T-cell (primary cell): ENCODE data around the gene OPN3. TPM values are rescaled to one million over a fixed set of nuclear protein-coding genes. Genes with fewer than 3 reads are reported as not detected.

ENCODE experiments used
- ATAC-seq, 4 experiments: fragments of 200-7000 bp in 3 of 4; fragments of 150-1000 bp in 1 of 4; cut with Tn5 transposase; replicated peaks in 1 of 4; 1 replicate in 3 of 4; 2 replicates in 1 of 4; pipeline ENCODE4 v1.10.0; 2021; ENCODE audit warnings: moderate library complexity in 3 of 4, mild to moderate bottlenecking in 2 of 4, moderate number of reproducible peaks in 1 of 4
- CTCF ChIA-PET, 2 donors: fragments of 300-600 bp; sonication (Branson Sonifier 250); formaldehyde crosslinking; loops; one replicate each; lab custom pipeline; 2022; ENCODE audit warnings: antibody characterized with exemption in 2 of 2; lab: Charles Lee
- POLR2A ChIA-PET, 2 donors: fragments of 300-600 bp; sonication (Branson Sonifier 250); formaldehyde crosslinking; loops; one replicate each; lab custom pipeline; 2022; ENCODE audit warnings: antibody characterized with exemption in 2 of 2; lab: Charles Lee
- DNase-seq, 35 experiments: peaks; one replicate each; pipeline versions ENCODE4 v3.0.0 to v3.0.0-alpha.2; 2013 to 2023
- H3K27ac ChIP-seq: one replicate; pipeline ENCODE4 v1.5.1; 2013; ENCODE audit warnings: low read length
- H3K27me3 ChIP-seq, 2 experiments: replicated peaks in 1 of 2; 1 replicate in 1 of 2; 2 replicates in 1 of 2; pipeline versions ENCODE4 v1.6.1 to v1.7.0; 2013; ENCODE audit warnings: low read length in 1 of 2, mixed read lengths in 1 of 2; ENCODE audit not compliant: control insufficient read depth in 2 of 2, insufficient read depth in 2 of 2; ENCODE audit errors: extremely low read depth in 1 of 2
- H3K36me3 ChIP-seq, 2 donors: 1 replicate in 1 of 2; 2 replicates in 1 of 2; pipeline versions ENCODE4 v1.6.1 to v1.7.0; 2013; ENCODE audit warnings: low read length in 1 of 2; ENCODE audit not compliant: control insufficient read depth in 2 of 2, insufficient read depth in 1 of 2; ENCODE audit errors: extremely low read depth in 1 of 2
- H3K4me1 ChIP-seq, 2 experiments: 1 replicate in 1 of 2; 2 replicates in 1 of 2; pipeline versions ENCODE4 v1.6.1 to v1.7.0; 2013; ENCODE audit warnings: low read length in 2 of 2, mixed read lengths in 1 of 2; ENCODE audit not compliant: insufficient read depth in 2 of 2, control insufficient read depth in 1 of 2; ENCODE audit errors: extremely low read depth in 1 of 2
- H3K4me3 ChIP-seq, 2 donors: 1 replicate in 1 of 2; 2 replicates in 1 of 2; pipeline versions ENCODE4 v1.5.1 to v1.7.0; 2013; ENCODE audit warnings: mild to moderate bottlenecking in 2 of 2, low read length in 1 of 2, moderate library complexity in 1 of 2; ENCODE audit not compliant: control insufficient read depth in 1 of 2; ENCODE audit errors: extremely low read depth in 1 of 2
- H3K9me3 ChIP-seq: 2 replicates; pipeline ENCODE4 v1.7.0; 2013
- H3K27ac Mint-ChIP-seq, 2 donors: one replicate each; pipeline ENCODE4 v1.8.0; 2020 to 2021; ENCODE audit warnings: mild to moderate bottlenecking in 2 of 2, mixed read lengths in 2 of 2
- H3K27me3 Mint-ChIP-seq, 2 donors: one replicate each; pipeline ENCODE4 v1.8.0; 2021 to 2022; ENCODE audit warnings: mixed read lengths in 2 of 2
- H3K36me3 Mint-ChIP-seq: one replicate; pipeline ENCODE4 v1.8.0; 2021; ENCODE audit warnings: mixed read lengths
- H3K4me1 Mint-ChIP-seq, 3 donors: one replicate each; pipeline ENCODE4 v1.8.0; 2020 to 2022; ENCODE audit warnings: mixed read lengths in 3 of 3, mild to moderate bottlenecking in 1 of 3
- H3K4me3 Mint-ChIP-seq, 3 donors: one replicate each; pipeline ENCODE4 v1.8.0; 2020 to 2022; ENCODE audit warnings: mild to moderate bottlenecking in 3 of 3, mixed read lengths in 3 of 3, moderate library complexity in 3 of 3
- H3K9me3 Mint-ChIP-seq, 3 donors: one replicate each; pipeline ENCODE4 v1.8.0; 2020 to 2022; ENCODE audit warnings: mixed read lengths in 3 of 3
- WGBS: methylation state at CpG from one replicate; pipeline ENCODE4 v1.1.5; 2013; ENCODE audit warnings: missing lambda C conversion rate; ENCODE audit not compliant: insufficient coverage; 5-methylcytosine and 5-hydroxymethylcytosine counted together
- total RNA-seq, 35 experiments: library from RNA in 6 of 35; stranded (reverse) in 6 of 35; fragments of 120-200 nt in 1 of 35; gene quantifications; one replicate each; pipeline versions ENCODE4 v1.2.1 to v1.2.4 and lab custom pipeline; 2013 to 2026

The OPN3 gene
- total RNA-seq, 5 donors from 2014 or later (not counting 1 experiment from before 2014, with no cell fraction given): 4.1 to 8.8 (median 7.3) TPM

GRCh38 chr1:241596633-241597032, 43.5 kb downstream of the OPN3 start:
- ChIA-PET POLR2A (no interaction called here), CTCF (interaction anchor here in 1 of 2 donors (0.8 kb wide), 1 partner anchor 21 kb away, joined by 3 read pairs; no protein-coding TSS in a partner anchor)
- peaks cover 21% of the 10 kb centered on the region for H3K36me3 Mint-ChIP-seq
- Histone ChIP-seq H3K4me1 (no peaks in the 10 kb centered on the region), H3K27ac (no peak overlapping the region), H3K9me3 (no peaks in the 10 kb centered on the region), H3K4me3 (no peak overlapping the region), H3K36me3 (peaks cover 2 to 4% of the 10 kb centered on the region in 2 donors), H3K27me3 (no peaks in the 10 kb centered on the region)
- no peak overlapping the region for H3K27ac Mint-ChIP-seq
- DNase-seq (no peak), ATAC-seq (no peak)
- no peaks in the 10 kb centered on the region for H3K27me3 Mint-ChIP-seq
- no peaks in the 10 kb centered on the region for H3K9me3 Mint-ChIP-seq
- peaks cover 0 to 3% (median 0%) of the 10 kb centered on the region in 3 donors for H3K4me1 Mint-ChIP-seq
- H3K4me3 Mint-ChIP-seq: no peak overlapping the region
- WGBS: 100% methylated on average over 2 of the region's 6 CpGs

- Mint-ChIP-seq H3K9me3 (no peaks in the 10 kb centered on the region), H3K36me3 (peaks cover 12% of the 10 kb centered on the region), H3K27ac (no peak overlapping the region), H3K27me3 (no peaks in the 10 kb centered on the region), H3K4me1 (no peaks in the 10 kb centered on the region), H3K4me3 (no peak overlapping the region)
- no peak for DNase-seq
- Histone ChIP-seq H3K36me3 (peaks cover 2 to 4% of the 10 kb centered on the region in 2 donors), H3K4me3 (no peak overlapping the region), H3K9me3 (no peaks in the 10 kb centered on the region), H3K4me1 (no peaks in the 10 kb centered on the region), H3K27me3 (no peaks in the 10 kb centered on the region), H3K27ac (no peak overlapping the region)
- no CpG with 5 or more reads among the region's 1 CpG for WGBS
- ChIA-PET CTCF (no interaction called here), POLR2A (no interaction called here)
- no peak for ATAC-seq
Measured at GRCh38 chr1:241593186-241593585, 47.0 kb downstream of the OPN3 start.

- 17% methylated on average over 1 of the region's 3 CpGs for WGBS
- peaks cover 2 to 4% of the 10 kb centered on the region in 2 donors for H3K36me3 ChIP-seq
- CTCF ChIA-PET: no interaction called here
- Mint-ChIP-seq H3K4me3 (no peak overlapping the region), H3K27ac (no peak overlapping the region), H3K4me1 (no peaks in the 10 kb centered on the region), H3K36me3 (peaks cover 12% of the 10 kb centered on the region), H3K9me3 (no peaks in the 10 kb centered on the region), H3K27me3 (no peaks in the 10 kb centered on the region)
- H3K4me1 ChIP-seq: no peaks in the 10 kb centered on the region
- POLR2A ChIA-PET: interaction anchor here in 1 of 2 donors (0.6 kb wide), 1 partner anchor 1339 kb away, joined by 3 read pairs; no protein-coding TSS in a partner anchor
- no peak overlapping the region for H3K27ac ChIP-seq
- no peak overlapping the region for H3K4me3 ChIP-seq
- no peak for ATAC-seq
- H3K27me3 ChIP-seq: no peaks in the 10 kb centered on the region
- H3K9me3 ChIP-seq: no peaks in the 10 kb centered on the region
- no peak for DNase-seq
Measured at GRCh38 chr1:241592273-241592958, 47.8 kb downstream of the OPN3 start.

GRCh38 chr1:241591736-241592135, 48.4 kb downstream of the OPN3 start:
- H3K9me3 Mint-ChIP-seq: no peaks in the 10 kb centered on the region
- Histone ChIP-seq H3K36me3 (peaks cover 2 to 4% of the 10 kb centered on the region in 2 donors), H3K4me3 (no peak overlapping the region), H3K9me3 (no peaks in the 10 kb centered on the region), H3K27ac (no peak overlapping the region), H3K4me1 (no peaks in the 10 kb centered on the region), H3K27me3 (no peaks in the 10 kb centered on the region)
- WGBS: no CpG with 5 or more reads among the region's 5 CpGs
- H3K4me3 Mint-ChIP-seq: no peak overlapping the region
- ATAC-seq (no peak), DNase-seq (no peak)
- no peaks in the 10 kb centered on the region for H3K4me1 Mint-ChIP-seq
- H3K36me3 Mint-ChIP-seq: peaks cover 12% of the 10 kb centered on the region
- ChIA-PET POLR2A (interaction anchor here in 1 of 2 donors (0.6 kb wide), 1 partner anchor 1340 kb away, joined by 3 read pairs; no protein-coding TSS in a partner anchor), CTCF (no interaction called here)
- no peak overlapping the region for H3K27ac Mint-ChIP-seq
- no peaks in the 10 kb centered on the region for H3K27me3 Mint-ChIP-seq

GRCh38 chr1:241591317-241591716, 48.9 kb downstream of the OPN3 start:
- Histone ChIP-seq H3K9me3 (no peaks in the 10 kb centered on the region), H3K27me3 (no peaks in the 10 kb centered on the region), H3K36me3 (peaks cover 1 to 4% of the 10 kb centered on the region in 2 donors), H3K27ac (no peak overlapping the region), H3K4me3 (no peak overlapping the region), H3K4me1 (no peaks in the 10 kb centered on the region)
- Mint-ChIP-seq H3K27me3 (no peaks in the 10 kb centered on the region), H3K4me1 (no peaks in the 10 kb centered on the region), H3K36me3 (peaks cover 9% of the 10 kb centered on the region), H3K9me3 (no peaks in the 10 kb centered on the region), H3K27ac (no peak overlapping the region), H3K4me3 (no peak overlapping the region)
- no peak for ATAC-seq
- POLR2A ChIA-PET: interaction anchor here (0.5 to 0.7 kb wide), 2 partner anchors 160 to 311 kb away, joined by 3 to 5 read pairs; no protein-coding TSS in a partner anchor
- no peak for DNase-seq
- CTCF ChIA-PET: interaction anchor here in 1 of 2 donors (0.6 kb wide), 1 partner anchor 375 kb away, joined by 3 read pairs; no protein-coding TSS in a partner anchor

GRCh38 chr1:241590719-241591118, 49.5 kb downstream of the OPN3 start:
- H3K4me3 ChIP-seq: no peak overlapping the region
- no peaks in the 10 kb centered on the region for H3K9me3 ChIP-seq
- Mint-ChIP-seq H3K36me3 (peaks cover 6% of the 10 kb centered on the region), H3K27me3 (no peaks in the 10 kb centered on the region), H3K9me3 (no peaks in the 10 kb centered on the region), H3K4me3 (no peak overlapping the region), H3K4me1 (no peaks in the 10 kb centered on the region), H3K27ac (no peak overlapping the region)
- DNase-seq (no peak), ATAC-seq (no peak)
- no peak overlapping the region for H3K27ac ChIP-seq
- ChIA-PET CTCF (interaction anchor here in 1 of 2 donors (0.6 kb wide), 1 partner anchor 375 kb away, joined by 3 read pairs; no protein-coding TSS in a partner anchor), POLR2A (interaction anchor here in 1 of 2 donors (0.7 kb wide), 1 partner anchor 160 kb away, joined by 5 read pairs; no protein-coding TSS in a partner anchor)
- H3K27me3 ChIP-seq: no peaks in the 10 kb centered on the region
- 81% methylated on average over 2 of the region's 4 CpGs for WGBS
- H3K4me1 ChIP-seq: no peaks in the 10 kb centered on the region
- peaks cover 0 to 4% of the 10 kb centered on the region in 2 donors for H3K36me3 ChIP-seq
